MG63 (cell line): Measurements from ENCODE around the gene EIF6. TPM values are rescaled to one million over a fixed set of nuclear protein-coding genes. Genes with fewer than 3 reads are reported as not detected.
"Not testable (repeated sequence)": the region's sequence is repeated elsewhere in the genome, so short reads cannot be mapped to it uniquely, and the experiment has no call there.

Source experiments
- DNase-seq: peaks from one replicate; pipeline ENCODE4 v3.0.0-alpha.2; 2020
- H3K27me3 ChIP-seq: fragments of 250-450 bp; sonication (Bioruptor Pico); 2 replicates; pipeline ENCODE4 v1.5.1; 2020; ENCODE audit warnings: mild to moderate bottlenecking, moderate library complexity
- H3K36me3 ChIP-seq: fragments of 250-450 bp; sonication (Bioruptor Pico); 2 replicates; pipeline ENCODE4 v1.5.1; 2020; ENCODE audit warnings: mild to moderate bottlenecking, moderate library complexity
- H3K4me3 ChIP-seq: fragments of 250-450 bp; sonication (Bioruptor Pico); 2 replicates; pipeline ENCODE4 v1.5.1; 2020; ENCODE audit warnings: mild to moderate bottlenecking, moderate library complexity
- H3K9me3 ChIP-seq: fragments of 250-450 bp; sonication (Bioruptor Pico); 2 replicates; pipeline ENCODE4 v1.5.1; 2020; ENCODE audit warnings: mild to moderate bottlenecking, moderate library complexity
- total RNA-seq: library from RNA; depleted of rRNA; stranded (reverse); fragments of >200 nt; shearing (Covaris generic); gene quantifications from 2 replicates; pipeline ENCODE4 v1.2.3, GENCODE V29; 2014; ENCODE audit warnings: low replicate concordance

The EIF6 gene
- total RNA-seq, 1 experiment from 2014 or later, result 491 TPM

DNA sequence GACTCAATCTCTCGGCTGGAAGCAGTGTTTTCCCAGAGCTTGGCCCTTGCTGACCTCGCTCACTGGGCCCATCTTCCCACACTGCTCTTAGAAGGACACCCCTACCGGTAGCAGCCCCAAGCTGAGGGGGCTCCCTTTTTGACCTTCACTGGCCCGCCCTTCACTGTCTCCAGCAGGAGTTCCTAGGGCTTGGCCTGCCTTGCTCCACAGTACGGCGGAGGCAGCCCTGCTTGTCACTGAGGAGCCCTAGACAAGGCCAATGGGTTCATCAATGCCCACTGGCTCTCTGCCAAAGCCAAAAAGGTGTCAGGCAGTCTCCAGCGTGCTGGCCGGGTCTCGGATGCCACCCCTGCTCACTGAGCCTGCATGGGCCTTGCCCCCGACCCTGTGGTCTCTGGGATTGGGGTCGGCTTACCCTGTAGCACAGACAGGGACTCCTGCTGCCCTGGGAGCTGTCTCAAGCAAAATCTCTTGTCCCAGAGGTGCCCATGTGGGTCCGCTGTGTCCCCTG, 8.8 kb downstream of the EIF6 start:
- Histone ChIP-seq H3K27me3 (no peaks in the 10 kb centered on the region), H3K9me3 (no peaks in the 10 kb centered on the region), H3K4me3 (no peak overlapping the region), H3K36me3 (peaks cover 69% of the 10 kb centered on the region)
- no peak for DNase-seq

DNA sequence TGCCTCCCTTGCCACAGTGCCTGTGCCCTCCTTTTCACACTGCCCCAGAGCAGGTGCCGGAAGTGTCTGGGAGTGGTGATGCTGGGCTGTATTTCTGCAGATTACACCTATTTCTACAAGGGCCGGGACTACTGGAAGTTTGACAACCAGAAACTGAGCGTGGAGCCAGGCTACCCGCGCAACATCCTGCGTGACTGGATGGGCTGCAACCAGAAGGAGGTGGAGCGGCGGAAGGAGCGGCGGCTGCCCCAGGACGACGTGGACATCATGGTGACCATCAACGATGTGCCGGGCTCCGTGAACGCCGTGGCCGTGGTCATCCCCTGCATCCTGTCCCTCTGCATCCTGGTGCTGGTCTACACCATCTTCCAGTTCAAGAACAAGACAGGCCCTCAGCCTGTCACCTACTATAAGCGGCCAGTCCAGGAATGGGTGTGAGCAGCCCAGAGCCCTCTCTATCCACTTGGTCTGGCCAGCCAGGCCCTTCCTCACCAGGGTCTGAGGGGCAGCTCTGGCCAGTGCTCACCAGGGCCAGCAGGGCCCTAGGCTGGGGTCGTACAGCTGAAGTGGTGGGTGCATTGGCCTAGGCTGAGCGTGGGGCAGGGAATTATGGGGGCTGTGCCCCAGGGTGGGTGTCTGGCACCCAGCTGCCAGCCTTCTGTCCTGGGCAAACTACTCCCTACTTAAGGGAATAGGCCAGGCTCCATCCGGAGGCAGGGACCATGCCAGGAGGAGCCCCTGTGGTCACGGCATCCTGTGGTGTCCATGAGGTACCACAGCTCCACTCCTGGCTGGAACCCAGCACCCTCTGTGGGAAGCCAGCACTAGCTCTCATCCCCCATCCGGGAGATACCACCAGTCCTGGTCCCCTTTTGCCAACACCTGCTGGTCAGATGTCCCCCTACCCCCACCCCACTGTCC, 10.1 kb downstream of the EIF6 start:
- peaks cover 59% of the 10 kb centered on the region for H3K36me3 ChIP-seq
- peak; percentile 51 for DNase-seq
- H3K4me3 ChIP-seq, result no peak overlapping the region
- H3K27me3 ChIP-seq, result no peaks in the 10 kb centered on the region
- no peaks in the 10 kb centered on the region for H3K9me3 ChIP-seq

DNA sequence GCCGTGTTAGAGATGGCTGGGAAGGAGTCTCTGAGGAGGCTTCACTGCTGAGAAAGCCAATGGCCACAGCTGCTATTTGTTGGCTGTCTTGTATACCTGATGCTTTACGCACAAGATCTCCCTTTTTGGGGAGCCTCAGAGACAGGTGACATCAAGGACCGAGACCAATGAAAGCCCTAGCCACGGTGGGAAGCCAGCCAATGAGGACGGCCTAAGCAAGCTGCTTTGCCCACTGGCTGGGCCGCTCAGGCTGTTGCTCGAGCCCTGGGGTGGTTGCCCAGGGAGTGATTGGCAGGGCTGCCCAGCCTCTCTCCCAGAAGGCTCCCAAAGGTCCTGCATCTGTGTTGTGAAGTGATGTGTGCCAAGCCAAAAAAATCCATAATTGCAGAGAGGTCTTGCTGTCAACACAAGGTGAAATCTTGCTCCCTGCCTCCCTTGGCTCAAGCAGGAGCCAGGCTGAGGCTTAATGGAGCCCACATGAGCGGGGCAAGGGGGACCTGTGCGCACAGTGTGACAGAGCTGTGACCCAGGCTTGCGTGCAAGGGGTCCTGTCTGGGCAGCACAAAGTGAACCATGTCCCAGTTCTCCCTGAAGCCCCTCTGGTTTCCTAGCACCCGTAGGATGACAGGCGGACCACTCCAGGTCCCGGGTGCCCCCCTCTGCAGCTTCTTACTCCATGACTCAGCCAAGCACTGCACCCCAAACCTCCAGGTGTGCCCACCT, 11.0 kb downstream of the EIF6 start:
- Histone ChIP-seq H3K9me3 (no peaks in the 10 kb centered on the region), H3K27me3 (no peaks in the 10 kb centered on the region), H3K36me3 (peaks cover 51% of the 10 kb centered on the region), H3K4me3 (no peak overlapping the region)
- DNase-seq, result no peak

DNA sequence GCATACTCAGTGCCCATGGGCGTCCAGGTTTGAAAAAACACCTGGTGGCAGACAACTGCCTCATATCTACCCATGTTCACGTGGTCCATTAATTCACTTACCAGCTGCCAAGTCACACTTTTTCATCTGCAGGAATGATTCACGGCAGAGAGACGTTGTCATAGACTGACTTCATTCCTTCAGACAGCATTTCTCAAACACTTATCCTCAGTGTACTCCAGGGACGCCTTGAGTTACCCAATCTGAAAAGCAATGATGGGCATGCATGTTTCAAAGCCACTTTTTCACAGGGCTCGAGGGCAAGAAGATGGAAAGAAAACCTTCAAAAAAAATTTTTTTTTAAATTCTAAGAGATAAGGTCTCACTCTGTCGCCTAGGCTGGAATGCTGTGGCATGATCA, 12.7 kb downstream of the EIF6 start:
- no peak overlapping the region for H3K4me3 ChIP-seq
- H3K36me3 ChIP-seq, result peaks cover 36% of the 10 kb centered on the region
- no peaks in the 10 kb centered on the region for H3K9me3 ChIP-seq
- H3K27me3 ChIP-seq, result no peaks in the 10 kb centered on the region
- DNase-seq, result no peak

DNA sequence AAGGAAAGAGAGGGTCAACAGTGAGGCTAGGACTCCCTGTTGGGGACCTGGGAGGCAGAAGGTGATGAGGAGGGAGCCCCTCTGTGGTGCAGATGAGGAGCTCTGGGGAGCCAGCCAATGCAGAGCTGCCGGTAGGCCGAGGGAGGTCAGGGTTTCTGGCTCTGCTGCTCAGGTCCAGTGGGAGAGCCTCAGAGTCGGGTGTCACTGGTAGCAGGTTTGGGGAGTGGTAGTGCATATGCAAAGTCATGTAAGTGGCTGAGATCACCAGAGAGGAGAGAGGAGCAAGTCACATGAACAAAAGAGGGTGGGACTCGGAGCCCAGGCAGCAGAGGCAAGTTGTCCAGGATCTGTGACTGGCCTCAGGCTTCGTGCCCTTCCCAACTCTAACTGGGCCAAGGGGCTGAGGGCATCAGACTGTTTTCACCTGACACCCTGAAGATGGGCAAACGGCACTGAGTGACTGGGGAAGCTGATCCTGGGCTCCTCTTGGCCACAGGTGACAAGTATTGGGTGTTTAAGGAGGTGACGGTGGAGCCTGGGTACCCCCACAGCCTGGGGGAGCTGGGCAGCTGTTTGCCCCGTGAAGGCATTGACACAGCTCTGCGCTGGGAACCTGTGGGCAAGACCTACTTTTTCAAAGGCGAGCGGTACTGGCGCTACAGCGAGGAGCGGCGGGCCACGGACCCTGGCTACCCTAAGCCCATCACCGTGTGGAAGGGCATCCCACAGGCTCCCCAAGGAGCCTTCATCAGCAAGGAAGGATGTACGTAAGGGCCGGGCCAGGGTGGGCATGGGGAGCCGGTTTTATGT, 13.3 kb downstream of the EIF6 start:
- DNase-seq, result no peak
- Histone ChIP-seq H3K9me3 (no peaks in the 10 kb centered on the region), H3K27me3 (no peaks in the 10 kb centered on the region), H3K4me3 (no peak overlapping the region), H3K36me3 (peaks cover 30% of the 10 kb centered on the region)

DNA sequence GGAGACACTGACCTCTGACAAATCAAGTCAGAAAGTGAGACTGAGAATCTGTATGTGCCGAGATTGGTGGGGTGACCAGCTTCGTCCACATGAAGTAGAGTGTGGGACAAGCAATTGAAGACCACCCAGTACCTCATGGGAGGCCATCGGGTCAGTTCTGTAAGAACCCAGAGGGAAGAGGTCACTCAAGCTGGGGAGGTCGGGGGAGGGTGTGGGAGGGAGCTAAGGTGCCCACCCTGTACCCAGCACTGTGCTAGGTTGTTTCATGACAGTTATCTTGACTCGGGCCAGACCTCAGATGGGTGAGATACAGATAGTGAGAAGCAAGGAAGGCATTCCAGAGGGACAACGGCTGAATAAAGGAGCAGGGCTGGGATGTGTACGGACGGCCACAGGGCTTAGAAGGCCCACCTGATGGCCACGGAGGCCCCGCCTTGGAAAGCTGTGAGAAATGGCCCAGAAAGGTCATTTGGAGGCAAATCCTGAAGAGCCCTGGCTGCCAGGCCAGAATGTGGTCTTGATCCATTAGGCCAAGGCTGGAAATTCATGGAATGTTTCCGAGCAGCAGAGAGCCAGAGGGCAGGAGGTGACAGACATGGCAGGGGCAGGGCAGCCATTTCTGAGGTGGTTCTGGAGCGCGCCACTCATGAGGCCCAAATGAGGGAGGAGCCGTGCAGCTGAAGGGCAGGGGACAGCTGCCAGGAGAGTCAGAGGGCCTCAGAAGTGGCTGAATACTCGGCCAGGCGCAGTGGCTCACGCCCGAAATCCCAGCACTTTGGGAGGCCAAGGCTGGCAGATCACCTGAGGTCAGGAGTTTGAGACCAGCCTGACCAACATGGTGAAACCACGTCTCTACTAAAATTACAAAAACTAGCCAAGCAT, 14.3 kb downstream of the EIF6 start:
- Histone ChIP-seq H3K27me3 (no peaks in the 10 kb centered on the region), H3K4me3 (no peak overlapping the region), H3K9me3 (no peaks in the 10 kb centered on the region), H3K36me3 (peaks cover 20% of the 10 kb centered on the region)
- no peak for DNase-seq

DNA sequence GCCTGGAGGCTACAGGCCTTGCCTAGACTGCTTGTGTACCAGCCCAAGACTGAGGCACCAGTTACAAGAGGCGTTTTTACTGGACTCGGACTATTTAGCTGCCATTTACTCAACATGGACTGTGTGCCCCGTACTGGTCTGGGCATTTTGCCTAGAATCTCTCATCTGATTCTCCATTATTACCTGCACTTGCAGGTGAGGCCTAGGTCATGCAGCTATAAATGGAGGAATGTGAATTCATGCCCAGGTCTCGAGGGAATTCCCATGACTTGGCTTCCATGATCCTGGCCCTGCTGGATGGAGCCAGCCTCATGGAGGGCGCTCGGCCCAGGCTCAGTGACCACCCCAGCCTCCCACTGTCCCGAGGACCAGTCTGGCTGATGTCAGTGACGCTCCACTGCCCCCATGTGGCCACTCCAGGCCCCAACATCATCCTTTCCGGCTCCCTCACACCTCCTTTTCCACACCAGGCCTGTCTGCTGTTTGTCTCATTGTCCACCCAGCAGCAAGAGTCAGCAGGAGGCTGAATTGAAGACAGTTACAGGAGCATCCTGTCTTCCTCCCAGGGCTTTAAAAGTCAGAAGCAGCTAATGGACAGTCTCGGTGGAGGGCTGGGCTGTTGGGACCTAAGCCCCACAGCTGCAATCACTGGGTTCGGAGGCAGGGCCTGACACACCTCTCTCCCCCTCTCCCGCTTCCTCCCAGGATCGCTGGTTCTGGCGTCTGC, 15.4 kb downstream of the EIF6 start:
- Histone ChIP-seq H3K4me3 (no peak overlapping the region), H3K9me3 (no peaks in the 10 kb centered on the region), H3K27me3 (no peaks in the 10 kb centered on the region), H3K36me3 (peaks cover 17% of the 10 kb centered on the region)
- peak; percentile 64 for DNase-seq

DNA sequence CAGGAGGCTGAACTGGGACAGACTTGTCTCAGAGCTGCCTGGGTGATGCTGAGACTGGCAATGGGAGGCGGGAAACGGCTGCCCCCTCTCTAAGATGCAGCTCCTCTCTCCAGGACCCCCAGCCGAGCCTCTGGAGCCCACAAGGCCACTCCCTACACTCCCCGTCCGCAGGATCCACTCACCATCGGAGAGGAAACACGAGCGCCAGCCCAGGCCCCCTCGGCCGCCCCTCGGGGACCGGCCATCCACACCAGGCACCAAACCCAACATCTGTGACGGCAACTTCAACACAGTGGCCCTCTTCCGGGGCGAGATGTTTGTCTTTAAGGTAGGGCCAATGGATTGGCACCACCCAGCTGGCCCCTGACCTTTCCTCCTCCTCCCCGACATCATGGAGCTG, 17.5 kb downstream of the EIF6 start:
- no peaks in the 10 kb centered on the region for H3K9me3 ChIP-seq
- DNase-seq, result no peak

DNA sequence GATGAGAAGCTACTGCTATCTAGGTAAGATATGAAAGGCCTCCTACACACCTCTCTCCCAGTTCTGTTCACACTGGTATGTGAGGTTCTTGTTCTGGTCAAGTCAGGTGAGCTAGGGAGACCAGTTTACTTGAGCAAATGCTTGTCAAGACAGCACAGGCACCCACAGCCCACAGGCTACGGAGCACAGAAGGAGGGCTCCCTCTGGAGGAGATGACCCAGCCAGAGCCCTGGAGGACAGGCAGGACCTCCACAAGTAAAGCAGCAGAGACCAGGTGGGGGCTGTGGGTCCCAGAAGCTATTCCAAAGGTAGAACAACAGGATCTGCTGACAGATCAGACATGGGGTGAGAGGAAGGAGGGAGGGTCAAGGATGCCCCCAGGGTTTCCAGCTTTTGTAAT, 19.8 kb downstream of the EIF6 start:
- H3K4me3 ChIP-seq, result no peak overlapping the region
- DNase-seq, result peak; percentile 52
- no peaks in the 10 kb centered on the region for H3K9me3 ChIP-seq
- H3K27me3 ChIP-seq, result no peaks in the 10 kb centered on the region
- H3K36me3 ChIP-seq, result peaks cover 3% of the 10 kb centered on the region

More for the DNA sequence above, 17.5 kb downstream of the EIF6 start:
- Histone ChIP-seq H3K4me3 (no peak overlapping the region), H3K36me3 (peaks cover 10% of the 10 kb centered on the region), H3K27me3 (no peaks in the 10 kb centered on the region)

DNA sequence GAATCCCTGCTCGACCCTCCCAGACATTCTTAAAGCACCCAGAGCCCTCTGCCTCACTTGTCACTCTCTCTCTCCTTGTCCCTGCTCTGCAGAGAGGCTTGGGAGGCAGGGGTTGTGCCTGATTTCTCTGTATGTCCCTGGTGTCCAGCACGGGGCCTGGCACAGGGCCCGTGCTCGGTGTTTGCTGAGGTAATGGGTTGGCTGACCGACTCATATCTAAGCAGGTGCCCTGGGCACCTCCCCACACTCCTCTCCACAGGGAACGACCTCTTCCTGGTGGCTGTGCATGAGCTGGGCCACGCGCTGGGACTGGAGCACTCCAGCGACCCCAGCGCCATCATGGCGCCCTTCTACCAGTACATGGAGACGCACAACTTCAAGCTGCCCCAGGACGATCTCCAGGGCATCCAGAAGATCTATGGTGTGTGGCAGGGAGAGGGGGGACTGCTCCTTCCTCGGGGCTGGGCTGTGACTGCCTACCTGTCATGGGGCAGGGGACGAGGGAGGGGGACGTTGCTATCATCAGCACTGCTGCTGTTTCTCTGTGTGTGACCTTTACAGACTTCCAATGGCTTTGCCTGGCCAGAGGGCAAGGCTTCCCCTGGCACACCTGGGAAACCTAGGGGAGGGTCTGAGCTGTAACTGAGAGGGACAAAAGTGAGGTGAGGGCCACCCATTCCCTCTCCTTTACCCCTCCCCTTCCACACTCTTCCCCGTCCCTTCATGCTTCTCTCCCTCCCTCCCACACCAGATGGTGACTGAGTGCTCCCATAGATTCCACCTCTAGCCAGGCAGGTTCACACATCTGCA, 20.8 kb downstream of the EIF6 start:
- no peak overlapping the region for H3K4me3 ChIP-seq

DNA sequence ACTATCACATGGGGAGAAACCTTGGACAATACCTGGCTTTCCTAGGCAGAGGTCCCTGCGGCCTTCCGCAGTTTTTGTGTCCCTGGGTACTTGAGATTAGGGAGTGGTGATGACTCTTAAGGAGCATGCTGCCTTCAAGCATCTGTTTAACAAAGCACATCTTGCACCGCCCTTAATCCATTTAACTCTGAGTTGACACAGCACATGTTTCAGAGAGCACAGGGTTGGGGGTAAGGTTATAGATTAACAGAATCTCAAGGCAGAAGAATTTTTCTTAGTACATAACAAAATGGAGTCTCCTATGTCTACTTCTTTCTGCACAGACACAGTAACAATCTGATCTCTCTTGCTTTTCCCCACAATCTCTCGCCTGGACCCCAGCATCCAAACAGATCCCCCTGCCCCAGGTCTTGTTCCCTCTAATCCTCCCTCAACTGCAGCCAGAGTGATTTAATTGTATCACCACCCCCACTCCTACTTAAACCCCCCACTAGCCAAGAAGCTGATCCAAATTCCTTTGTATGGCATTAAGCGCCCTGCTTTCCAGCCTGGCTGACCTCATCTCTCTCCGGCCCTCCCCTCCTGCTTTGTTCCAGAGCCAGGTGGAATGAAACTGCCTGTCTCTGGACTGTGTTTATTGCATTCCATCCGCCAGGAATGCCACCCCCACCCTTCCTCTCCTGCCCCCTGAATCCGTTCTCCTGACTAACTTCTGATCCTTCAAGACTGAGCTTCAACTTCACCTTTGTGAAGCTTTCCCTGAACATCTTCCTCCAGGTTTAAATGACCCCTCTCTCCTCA, 21.6 kb downstream of the EIF6 start:
- H3K36me3 ChIP-seq, H3K27me3 ChIP-seq, H3K9me3 ChIP-seq, H3K4me3 ChIP-seq: not testable (repeated sequence)
- peak; percentile 95 for DNase-seq

More for the DNA sequence above, 20.8 kb downstream of the EIF6 start:
- H3K9me3 ChIP-seq, result no peaks in the 10 kb centered on the region
- peak; percentile 33 for DNase-seq
- H3K36me3 ChIP-seq, result no peaks in the 10 kb centered on the region; the same call in none of the 2 replicates
- H3K27me3 ChIP-seq, result no peaks in the 10 kb centered on the region

DNA sequence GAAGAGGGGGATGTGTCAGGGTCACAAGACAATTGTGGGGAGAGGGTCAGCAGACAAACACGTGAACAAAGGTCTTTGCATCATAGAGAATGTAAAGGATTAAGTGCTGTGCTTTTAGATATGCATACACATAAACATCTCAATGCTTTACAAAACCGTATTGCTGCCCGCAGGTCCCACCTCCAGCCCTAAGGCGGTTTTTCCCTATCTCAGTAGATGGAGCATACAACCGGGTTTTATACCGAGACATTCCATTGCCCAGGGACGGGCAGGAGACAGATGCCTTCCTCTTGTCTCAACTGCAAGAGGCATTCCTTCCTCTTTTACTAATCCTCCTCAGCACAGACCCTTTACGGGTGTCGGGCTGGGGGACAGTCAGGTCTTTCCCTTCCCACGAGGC, 22.3 kb downstream of the EIF6 start:
- H3K27me3 ChIP-seq, H3K36me3 ChIP-seq, H3K9me3 ChIP-seq: not testable (repeated sequence)

DNA sequence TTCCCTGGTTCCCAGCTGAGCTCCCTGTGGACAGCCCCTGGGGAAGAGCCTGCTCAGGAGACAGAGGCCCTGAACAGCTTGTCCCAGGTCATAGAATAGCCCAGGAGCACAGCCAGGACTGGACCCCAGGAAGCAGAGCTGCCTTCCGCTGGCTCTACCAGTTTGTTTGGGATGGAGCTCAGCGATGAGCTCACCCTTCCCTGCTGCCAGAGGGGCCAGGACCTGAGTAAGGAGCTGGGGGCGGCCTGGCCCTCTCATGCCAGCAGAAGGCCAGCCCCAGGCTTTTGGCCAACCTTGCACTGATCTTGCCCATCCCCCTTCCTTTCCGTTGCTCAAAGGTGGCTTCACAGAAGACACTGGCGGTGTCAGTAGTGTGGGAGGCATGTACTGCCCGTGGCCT, 24.1 kb downstream of the EIF6 start:
- Histone ChIP-seq H3K27me3 (no peaks in the 10 kb centered on the region), H3K4me3 (no peak overlapping the region), H3K36me3 (peaks cover 4% of the 10 kb centered on the region; the same call in 1 of the 2 replicates), H3K9me3 (no peaks in the 10 kb centered on the region)
- DNase-seq, result peak; percentile 88

More for the DNA sequence above, 22.3 kb downstream of the EIF6 start:
- DNase-seq, H3K4me3 ChIP-seq: not testable (repeated sequence)
